Activated CD8-positive, alpha-beta memory T cell treated with anti-CD3 and anti-CD28 coated beads, Interleukin-2, amount 50 U/mL, for 4 hours (primary cell): ENCODE measurements around the gene ARSA.
"Not testable (repeated sequence)": the region's sequence is repeated elsewhere in the genome, so short reads cannot be mapped to it uniquely, and the experiment has no call there.

Source experiments
- DNase-seq: peaks from one replicate; pipeline ENCODE4 v3.0.0-alpha.2; 2020

The ARSA gene

DNA sequence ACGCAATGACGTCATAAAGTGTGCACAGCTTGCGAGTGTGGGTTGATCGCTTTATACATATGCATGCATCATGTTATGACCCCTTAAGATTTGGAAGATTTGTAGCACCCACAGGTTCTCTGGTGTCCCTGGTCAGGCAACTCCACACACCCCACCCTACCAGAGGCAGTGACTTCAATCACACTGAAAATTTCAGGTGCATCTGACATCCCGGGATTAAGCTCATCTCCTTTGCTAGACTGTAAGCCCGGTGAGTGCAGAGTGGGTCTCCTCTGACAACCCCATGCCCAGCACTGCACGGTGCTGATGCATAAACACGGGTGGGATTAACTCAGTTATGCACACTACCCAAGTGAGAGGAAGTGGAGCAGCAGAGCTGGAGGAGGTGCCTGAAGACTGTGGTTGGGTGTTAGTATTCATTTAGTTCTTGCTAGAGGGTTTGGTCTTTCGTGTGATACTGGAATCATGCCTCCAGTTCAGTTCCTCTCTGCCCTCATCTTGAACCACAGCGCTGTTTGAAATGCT is 6.5 kb downstream of the ARSA start:
- no peak for DNase-seq

DNA sequence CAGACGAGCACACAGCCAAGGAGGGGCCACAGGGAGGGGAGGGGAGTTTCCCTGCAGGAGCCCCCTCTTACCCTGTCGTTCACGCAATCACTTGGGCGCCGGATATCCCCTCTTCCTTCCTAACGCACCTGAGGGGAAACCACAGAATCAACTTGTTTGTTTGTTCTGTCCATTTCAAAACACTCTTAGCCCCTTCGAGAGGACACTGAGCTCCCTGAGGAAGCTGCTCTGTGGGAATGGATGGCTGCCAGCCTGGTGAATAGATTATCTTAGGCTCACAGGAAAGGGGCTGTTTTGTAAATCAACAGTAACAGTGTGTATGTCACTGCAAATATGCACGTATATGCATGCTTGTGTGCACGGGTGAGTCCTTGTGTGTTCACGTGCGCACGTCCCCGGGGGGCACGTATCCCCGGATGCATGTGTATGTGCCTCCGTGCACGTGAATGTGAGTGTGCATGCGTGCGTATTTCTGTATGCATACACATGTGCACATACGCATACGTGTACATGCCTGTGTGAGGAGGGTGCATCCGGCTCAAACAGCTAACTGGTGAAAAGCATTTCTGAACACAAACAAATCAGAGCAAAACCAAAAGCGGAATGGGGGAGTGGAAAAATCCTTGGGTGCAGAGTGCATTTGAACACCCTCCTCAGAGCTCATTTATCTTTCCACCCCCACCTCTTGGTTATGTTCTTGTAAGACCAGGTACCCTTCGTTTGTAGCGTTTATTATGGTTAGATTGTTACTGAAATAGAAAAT is 7.2 kb downstream of the ARSA start:
- peak; percentile 86 for DNase-seq

DNA sequence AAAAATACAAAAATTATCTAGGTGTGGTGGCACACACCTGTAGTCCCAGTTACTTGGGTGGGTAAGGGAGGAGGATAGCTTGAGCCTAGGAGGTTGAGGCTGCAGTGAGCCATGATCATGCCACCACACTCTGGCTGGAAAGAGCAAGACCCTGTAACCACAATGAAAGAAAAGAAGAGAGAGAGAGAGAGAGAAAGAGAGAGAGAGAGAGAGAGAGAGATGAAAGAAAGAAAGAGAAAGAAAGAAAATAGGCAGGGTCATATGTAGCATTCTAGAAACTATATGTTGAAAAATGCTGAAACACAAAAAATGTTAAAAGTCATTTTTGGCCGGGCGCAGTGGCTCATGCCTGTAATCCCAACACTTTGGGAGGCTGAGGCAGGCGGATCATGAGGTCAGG is 13.7 kb downstream of the ARSA start:
- DNase-seq, result not testable (repeated sequence)

DNA sequence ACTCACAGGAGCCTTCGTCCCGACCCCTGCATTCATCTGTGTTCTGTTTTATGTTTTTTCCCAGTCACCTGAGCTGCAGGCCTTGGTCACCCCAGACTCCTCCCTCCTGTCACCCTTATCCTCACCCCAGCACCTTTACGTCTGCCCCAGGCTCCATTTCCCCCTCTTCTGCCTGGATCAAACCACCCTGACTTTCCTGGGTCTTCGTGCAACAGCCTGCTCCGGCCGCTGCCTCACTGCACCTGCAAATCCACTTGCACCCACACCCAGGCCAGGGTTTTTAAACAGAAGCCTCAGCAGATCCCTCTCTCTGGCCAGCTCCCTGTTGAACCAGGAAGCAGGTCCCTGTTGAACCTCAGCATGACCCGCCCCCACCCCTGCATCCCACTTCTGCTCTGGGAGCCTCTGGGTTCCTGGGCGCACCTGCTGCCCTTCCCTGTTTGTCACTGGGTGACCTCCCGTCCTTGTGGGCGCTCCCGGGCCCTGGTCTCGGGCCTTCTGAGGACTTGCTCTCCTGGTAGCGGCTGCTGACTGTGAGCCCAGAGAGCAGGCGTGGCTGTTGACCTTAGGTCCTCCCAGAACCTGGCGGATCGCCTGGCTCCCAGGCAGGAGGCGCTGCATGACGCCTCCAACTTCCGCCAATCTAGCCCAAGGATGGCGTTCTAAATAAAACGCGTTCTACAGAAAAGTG is 14.5 kb downstream of the ARSA start:
- no peak for DNase-seq

DNA sequence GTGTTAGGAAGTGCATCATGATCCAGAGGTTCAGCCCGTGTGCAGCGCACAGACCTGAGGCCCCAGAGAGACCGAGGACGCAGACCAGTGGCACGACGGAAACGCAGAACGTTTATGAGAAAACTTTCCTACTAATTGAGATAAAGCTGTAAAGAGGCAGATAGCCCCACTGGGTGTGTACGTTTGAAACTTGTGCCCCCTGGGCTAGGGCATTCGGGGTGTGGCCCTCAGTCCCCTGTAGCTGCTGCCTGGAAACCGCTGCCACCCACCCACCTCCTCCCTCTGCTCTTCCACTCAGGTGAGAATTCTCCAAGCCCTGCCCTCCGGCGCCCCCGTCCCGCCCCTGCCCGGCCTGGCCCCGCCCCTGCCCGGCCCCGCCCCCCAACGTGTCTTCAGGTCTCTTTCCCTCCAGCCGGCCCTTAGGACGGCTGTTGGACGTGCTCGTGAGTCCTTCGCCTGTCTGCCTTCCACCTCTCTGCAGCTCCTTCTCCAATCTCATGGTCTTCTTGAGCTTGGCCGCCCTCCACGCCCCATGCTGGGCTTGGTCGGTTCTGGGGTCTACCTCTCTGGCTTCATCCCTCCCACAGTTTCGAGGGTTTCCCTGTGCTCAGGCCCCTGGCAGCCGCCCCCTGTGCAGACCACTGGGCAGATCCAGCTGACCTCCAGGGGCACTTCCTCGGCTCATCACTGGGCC is 15.3 kb downstream of the ARSA start:
- DNase-seq, result no peak

- no peak for DNase-seq
Measured at GRCh38 chr22:50612168-50612527, 15.8 kb downstream of the ARSA start.

GRCh38 chr22:50611341-50612060 is 16.5 kb downstream of the ARSA start:
- DNase-seq, result no peak

DNA sequence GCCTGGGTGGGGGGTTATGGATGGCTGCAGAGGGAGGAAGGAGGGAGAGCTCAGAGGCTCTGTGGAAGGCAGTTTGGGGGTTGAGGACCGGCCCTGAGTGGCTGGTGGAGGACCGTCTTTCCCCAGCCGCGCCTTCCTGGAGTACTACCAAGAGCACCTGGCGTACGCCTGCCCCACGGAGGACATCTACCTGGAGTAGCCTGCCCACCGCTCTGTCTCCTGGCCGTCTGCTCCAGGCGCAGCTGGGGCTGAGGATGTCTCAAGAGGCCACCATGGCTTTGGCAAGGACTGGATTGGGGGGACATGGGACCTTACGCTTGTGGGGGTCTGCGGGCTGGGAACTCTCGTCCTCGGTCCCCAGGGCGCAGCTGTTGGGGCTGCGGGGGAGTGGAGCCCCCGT is 17.4 kb downstream of the ARSA start:
- DNase-seq, result no peak

GRCh38 chr22:50610041-50610451 is 17.9 kb downstream of the ARSA start:
- DNase-seq, result no peak

GRCh38 chr22:50609599-50609998 is 18.4 kb downstream of the ARSA start:
- DNase-seq, result no peak

DNA sequence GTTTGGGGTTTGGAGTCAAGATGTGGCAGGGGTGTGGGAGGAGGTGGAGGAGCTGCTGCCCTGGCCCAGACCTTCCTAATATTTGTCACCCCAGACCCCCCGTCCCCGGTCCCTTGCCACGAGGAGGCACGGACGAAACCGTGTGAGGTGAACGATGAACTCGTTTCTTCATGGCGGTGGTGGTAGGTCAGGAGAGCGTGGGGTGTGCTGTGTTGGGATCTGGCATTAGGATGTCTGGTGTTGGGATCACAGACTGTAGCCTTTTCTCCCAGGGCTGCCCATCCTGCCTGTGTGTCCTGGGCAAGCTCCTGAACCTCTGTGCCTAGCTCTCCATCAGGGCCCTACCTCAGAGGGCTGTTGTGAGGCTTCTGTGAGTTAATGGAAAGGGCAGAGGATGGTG is 19.0 kb downstream of the ARSA start:
- DNase-seq, result no peak

- DNase-seq, result not testable (repeated sequence)
Measured at GRCh38 chr22:50608058-50608840, 19.7 kb downstream of the ARSA start.

DNA sequence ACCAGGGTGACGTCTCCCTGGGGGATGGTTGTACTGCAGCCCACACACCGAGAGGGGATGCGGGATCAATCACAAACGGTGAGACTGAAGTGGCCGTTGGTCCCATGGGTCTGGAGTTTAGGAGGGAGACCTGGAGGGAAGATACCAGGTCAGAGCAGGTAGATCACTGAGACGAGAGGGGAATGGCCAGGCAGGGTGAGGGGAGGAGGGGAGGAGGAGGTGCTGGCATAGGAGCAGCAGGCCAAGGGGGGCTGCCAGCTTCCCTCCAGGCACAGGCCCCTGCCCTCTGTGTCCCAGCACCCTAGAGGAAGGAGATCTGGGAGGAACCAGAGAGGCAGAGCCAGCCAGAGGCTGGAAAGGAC is 20.3 kb downstream of the ARSA start:
- no peak for DNase-seq

- no peak for DNase-seq
Measured at GRCh38 chr22:50606946-50607658, 20.9 kb downstream of the ARSA start.

DNA sequence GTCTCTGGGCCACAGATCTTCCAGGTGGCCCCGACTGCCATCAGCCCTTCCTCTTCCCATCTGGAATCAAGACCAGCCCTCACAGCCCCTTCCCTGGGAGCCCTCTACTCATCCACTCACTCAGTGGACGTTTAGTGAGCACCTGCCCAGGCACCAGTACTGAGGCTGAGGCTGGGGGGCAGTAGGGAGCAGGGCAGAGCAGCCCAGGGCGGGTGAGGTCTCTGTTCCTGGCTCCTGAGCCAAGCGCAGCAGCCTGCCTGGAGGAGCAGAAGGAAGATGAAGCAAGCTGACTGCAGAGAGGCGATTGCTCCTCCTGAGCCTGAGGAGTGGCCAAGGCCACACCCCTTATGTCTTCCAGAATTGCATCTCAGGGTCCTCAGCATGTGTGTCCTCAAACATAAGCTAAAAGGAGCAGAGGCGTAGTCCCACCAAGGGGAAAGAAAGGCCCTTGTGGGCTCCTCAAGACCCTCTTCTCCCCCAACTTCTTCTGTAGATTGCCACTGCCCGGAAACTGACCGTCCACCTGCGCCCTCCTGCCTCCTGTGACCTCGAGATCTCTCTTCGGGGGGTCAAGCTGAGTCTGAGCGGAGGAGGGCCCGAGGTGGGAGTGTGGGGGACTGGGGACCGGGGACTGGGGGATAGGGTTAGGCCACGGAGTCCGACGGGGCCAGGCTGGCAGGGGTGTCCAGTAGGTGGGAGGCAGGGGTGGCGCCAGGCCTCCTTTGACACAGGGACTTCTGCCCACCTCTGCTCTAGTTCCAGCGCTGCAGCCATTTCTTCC is 21.6 kb downstream of the ARSA start:
- DNase-seq, result no peak

DNA sequence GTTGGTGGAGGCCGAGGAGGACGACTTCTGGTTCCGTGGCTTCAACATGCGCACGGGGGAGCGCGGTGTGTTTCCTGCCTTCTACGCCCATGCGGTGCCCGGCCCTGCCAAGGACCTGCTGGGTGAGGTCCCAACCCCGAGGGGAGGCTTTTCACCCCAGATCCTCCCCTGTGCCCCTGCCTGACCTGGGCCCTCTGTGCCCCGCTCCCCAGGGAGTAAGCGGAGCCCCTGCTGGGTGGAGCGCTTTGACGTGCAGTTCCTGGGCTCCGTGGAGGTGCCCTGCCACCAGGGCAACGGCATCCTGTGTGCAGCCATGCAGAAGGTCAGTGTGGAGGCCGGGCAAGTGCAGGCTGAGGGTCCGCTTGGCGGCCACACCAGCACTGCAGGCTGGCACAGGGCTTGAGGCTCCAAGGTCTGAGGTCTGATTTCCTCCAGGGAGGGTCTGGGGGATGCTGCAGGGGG is 22.3 kb downstream of the ARSA start:
- no peak for DNase-seq

- DNase-seq, result no peak
Measured at GRCh38 chr22:50605002-50605612, 22.8 kb downstream of the ARSA start.

GRCh38 chr22:50604256-50605001 is 23.5 kb downstream of the ARSA start:
- no peak for DNase-seq

DNA sequence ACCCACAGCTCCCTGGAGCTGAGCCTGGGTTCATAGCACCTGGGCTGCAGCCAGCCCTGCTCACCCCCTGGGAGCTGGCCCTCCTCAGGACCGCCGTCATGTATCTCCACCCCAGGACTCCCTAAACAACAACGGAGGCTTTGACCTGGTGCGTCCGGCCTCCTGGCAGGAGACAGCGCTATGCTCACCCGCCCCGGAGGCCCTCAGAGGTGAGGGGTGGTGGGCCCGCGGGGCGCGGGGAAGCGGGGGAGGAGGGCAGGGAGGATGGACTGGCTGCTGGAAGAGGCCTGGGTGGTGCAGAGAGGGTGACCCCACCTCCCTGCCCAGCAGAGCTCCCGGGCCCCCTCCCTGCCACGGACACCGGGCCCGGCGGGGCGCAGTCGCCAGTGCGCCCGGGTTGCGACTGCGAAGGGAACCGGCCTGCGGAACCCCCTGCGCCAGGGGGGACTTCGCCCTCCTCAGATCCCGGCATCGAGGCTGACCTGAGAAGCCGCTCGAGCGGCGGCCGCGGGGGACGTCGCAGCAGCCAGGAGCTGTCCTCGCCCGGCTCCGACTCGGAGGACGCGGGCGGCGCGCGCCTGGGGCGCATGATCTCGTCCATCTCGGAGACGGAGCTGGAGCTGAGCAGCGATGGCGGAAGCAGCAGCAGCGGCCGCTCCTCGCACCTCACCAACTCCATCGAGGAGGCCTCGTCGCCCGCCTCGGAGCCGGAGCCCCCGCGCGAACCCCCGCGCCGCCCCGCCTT is 24.3 kb downstream of the ARSA start:
- no peak for DNase-seq
